ENCODE results near the gene TAF1.
"Not testable (repeated sequence)": the region's sequence is repeated elsewhere in the genome, so short reads cannot be mapped to it uniquely, and the experiment has no call there.

TAF1 gene

GRCh38 chrX:71365875-71366673 lies at the start of gene TAF1:
TAF1 (plus strand) TSS chrX:71366357; CDS start chrX:71366375, 18 bp downstream.
- peak; percentile 81 for DNase-seq (ENCODE audit: low read depth)

GRCh38 chrX:71316959-71317358 lies 49.2 kb upstream of the TAF1 start:
- not testable (repeated sequence) for DNase-seq (ENCODE audit: low read depth)

- no peak for DNase-seq (ENCODE audit: low read depth)
Measured at GRCh38 chrX:71320126-71320525, 46.0 kb upstream of the TAF1 start.

GRCh38 chrX:71321731-71322130 lies 44.4 kb upstream of the TAF1 start:
- no peak for DNase-seq (ENCODE audit: low read depth)

- DNase-seq (ENCODE audit: low read depth): not testable (repeated sequence)
Measured at GRCh38 chrX:71324452-71324851, 41.7 kb upstream of the TAF1 start.

- no peak for DNase-seq (ENCODE audit: low read depth)
Measured at GRCh38 chrX:71326394-71326793, 39.8 kb upstream of the TAF1 start.

GRCh38 chrX:71349151-71349665 lies 16.9 kb upstream of the TAF1 start:
- not testable (repeated sequence) for DNase-seq (ENCODE audit: low read depth)

- not testable (repeated sequence) for DNase-seq (ENCODE audit: low read depth)
Measured at GRCh38 chrX:71349867-71350266, 16.3 kb upstream of the TAF1 start.

- not testable (repeated sequence) for DNase-seq (ENCODE audit: low read depth)
Measured at GRCh38 chrX:71352439-71352838, 13.7 kb upstream of the TAF1 start.

GRCh38 chrX:71364221-71364620 lies 1.9 kb upstream of the TAF1 start:
- no peak for DNase-seq (ENCODE audit: low read depth)

- DNase-seq (ENCODE audit: low read depth): no peak
Measured at GRCh38 chrX:71365356-71365874, 742 bp upstream of the TAF1 start.

GRCh38 chrX:71366674-71367256 lies 608 bp downstream of the TAF1 start:
- peak; percentile 11 for DNase-seq (ENCODE audit: low read depth)

- DNase-seq (ENCODE audit: low read depth): no peak
Measured at GRCh38 chrX:71367396-71367795, 1.2 kb downstream of the TAF1 start.

- no peak for DNase-seq (ENCODE audit: low read depth)
Measured at GRCh38 chrX:71372388-71372787, 6.2 kb downstream of the TAF1 start.

- DNase-seq (ENCODE audit: low read depth): no peak
Measured at GRCh38 chrX:71378732-71379131, 12.6 kb downstream of the TAF1 start.

- not testable (repeated sequence) for DNase-seq (ENCODE audit: low read depth)
Measured at GRCh38 chrX:71391725-71392124, 25.6 kb downstream of the TAF1 start.

- no peak for DNase-seq (ENCODE audit: low read depth)
Measured at GRCh38 chrX:71393919-71394318, 27.8 kb downstream of the TAF1 start.

- DNase-seq (ENCODE audit: low read depth): no peak
Measured at GRCh38 chrX:71396576-71396975, 30.4 kb downstream of the TAF1 start.

- no peak for DNase-seq (ENCODE audit: low read depth)
Measured at GRCh38 chrX:71400710-71401109, 34.6 kb downstream of the TAF1 start.

- DNase-seq (ENCODE audit: low read depth): not testable (repeated sequence)
Measured at GRCh38 chrX:71416260-71416659, 50.1 kb downstream of the TAF1 start.

- DNase-seq (ENCODE audit: low read depth): no peak
Measured at GRCh38 chrX:71420686-71421085, 54.5 kb downstream of the TAF1 start.

GRCh38 chrX:71432733-71433132 lies 66.6 kb downstream of the TAF1 start:
- no peak for DNase-seq (ENCODE audit: low read depth)

- no peak for DNase-seq (ENCODE audit: low read depth)
Measured at GRCh38 chrX:71438750-71439149, 72.6 kb downstream of the TAF1 start.

Measured in activated T-helper 9 cell treated with anti-CD3 and anti-CD28 coated beads, Interleukin-2, amount 50 U/mL, for 16 hours (primary cell).